HG03432 (cell line): Measurements from ENCODE around the gene NRF1.

Experiments
- ATAC-seq: cut with Tn5 transposase; IDR thresholded peaks from one replicate; pipeline ENCODE4 v1.9.1; 2021; ENCODE audit warnings: mild to moderate bottlenecking, moderate library complexity; ENCODE audit not compliant: unreplicated experiment

Gene NRF1

DNA sequence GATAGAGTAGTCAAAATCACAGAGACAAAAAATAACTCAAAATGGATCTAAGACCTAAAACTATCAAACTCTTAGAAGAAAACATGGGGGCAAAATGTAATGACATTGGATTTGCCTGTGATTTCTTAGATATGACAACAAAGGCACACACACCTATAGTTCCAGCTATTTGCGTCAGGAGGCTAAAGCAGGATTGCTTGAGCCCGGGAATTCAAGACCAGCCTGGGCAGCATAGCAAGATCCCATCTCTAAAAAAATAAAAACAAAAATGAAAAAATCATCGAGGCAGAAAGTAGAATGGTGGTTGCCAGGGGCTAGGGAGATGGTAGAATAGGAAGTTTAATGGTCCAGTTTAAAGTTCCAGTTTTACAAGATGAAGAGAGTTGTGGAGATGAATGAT, 113.3 kb downstream of the NRF1 start:
- no peak for ATAC-seq

DNA sequence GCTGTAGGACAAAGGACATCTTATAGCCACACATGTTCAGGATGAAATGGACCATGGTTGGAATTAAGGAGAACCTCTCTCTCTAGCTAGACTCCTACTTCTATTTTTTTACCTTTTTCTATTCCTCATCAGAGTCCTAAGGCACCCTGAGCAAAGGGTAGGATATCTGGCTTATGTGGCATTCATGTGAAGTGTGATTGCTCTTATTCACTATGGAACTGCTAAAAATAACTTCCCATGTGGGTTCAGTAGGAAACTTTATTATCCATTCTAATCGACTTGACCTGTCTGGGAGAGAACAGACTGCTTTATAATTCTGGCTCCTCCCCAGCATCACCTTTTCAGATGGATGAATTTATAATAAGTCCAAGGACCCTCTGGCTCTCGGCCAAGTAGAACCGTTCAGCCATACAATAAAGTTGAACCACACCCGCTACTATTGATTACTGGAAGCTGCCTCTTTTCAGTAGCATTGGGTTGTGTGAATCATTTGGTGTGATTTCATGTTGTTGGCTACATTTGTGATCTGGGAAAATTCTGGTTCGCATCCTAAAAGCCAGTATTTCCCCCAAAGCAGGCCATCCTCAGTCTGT, 117.5 kb downstream of the NRF1 start:
- no peak for ATAC-seq

DNA sequence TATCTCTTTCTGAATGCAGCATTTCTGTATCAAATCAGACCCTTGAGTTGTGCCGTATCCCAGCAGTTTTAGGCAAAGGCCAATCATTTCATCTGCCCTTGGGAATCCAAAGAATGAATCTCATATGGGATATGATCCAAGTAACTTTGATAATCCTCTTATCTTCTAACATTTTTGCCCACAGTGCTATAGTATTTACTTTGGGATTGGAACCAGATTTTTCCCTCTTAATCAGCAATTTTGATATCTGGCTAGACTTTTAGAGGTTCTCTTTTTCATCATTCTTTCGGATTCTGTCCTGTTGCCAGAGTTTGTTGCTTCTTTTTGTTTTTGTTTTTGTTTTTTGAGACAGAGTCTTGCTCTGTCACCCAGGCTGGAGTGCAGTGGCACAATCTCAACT, 118.0 kb downstream of the NRF1 start:
- ATAC-seq: no peak

DNA sequence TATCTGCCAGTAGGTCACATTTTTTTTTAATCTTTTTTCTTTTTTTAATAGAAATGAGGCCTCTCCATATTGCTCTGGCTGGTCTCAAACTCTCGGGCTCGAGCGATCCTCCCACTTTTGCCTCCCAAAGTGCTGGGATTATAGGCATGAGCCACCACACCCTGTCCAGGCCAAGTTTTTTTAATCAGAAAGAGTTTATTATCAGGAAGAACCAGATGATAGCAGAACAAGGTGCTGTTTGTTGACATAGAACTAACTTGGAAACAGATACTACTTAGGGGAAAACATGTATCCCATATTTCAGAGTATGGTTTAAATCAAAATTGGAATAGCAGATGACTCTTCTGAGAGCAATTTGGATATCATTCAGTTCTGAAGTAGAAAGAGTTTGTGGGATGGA, 118.6 kb downstream of the NRF1 start:
- ATAC-seq: no peak

DNA sequence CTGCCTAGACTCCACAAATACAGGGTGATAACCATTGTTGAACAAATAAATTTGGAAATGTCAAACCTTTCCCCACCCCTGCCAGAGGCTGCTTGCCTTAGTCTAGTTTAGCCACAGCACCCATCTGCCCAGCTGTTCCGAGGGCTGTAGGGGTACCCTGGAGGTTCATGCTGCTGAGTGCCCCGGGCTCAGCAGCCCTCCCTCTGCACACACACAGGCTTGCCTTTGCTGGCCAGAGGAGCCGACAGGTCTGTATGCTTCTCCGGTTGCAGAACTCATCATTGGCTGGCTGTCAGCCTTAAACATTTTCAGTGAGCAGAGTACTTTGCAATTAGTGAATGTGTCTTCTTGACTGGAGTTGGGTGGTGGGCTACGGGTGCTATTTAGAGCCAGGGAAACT, 122.9 kb downstream of the NRF1 start:
- no peak for ATAC-seq

DNA sequence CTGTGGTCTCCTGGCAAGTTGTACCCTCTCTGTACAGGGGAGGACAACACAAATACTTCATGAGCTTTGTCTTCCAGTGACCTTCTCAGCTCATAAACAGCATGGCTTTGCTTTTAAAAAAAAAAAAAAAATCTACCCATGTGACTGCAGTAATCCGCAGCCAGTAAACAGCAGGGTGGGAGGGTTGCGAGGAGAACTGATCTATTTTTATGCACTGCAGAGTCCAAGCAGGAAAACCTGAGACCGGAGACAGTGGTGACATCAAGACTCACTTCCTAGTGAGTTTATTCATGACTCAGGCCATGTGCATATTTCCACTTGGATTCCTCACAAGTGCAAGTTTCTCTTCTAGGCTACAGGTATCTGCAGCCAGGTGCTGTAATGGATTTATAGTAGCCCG, 127.9 kb downstream of the NRF1 start:
- no peak for ATAC-seq

GRCh38 chr7:129740574-129741410, 129.3 kb downstream of the NRF1 start:
- no peak for ATAC-seq

DNA sequence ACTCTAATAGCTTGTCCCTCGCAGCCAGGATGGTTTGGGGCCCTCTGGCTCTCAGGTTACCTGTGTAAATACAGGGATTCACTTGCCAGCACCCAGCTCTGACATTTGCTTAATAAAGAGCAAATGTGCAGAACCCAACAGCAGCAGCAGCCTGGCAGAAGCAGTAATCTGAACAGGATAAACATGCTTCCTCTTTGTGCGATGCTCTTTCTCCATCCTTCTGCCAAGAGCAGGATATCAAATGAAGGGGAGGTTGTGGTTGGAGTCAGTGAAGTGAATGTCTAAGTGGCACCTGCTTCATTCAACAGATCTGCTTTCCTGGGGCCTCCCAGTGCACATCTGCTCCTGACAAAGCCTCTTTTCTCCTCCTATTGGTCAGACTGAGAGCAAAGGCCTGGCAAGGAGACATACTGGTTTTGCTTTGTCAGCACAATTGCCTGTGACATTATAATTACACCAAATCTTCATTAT, 130.3 kb downstream of the NRF1 start:
- no peak for ATAC-seq

DNA sequence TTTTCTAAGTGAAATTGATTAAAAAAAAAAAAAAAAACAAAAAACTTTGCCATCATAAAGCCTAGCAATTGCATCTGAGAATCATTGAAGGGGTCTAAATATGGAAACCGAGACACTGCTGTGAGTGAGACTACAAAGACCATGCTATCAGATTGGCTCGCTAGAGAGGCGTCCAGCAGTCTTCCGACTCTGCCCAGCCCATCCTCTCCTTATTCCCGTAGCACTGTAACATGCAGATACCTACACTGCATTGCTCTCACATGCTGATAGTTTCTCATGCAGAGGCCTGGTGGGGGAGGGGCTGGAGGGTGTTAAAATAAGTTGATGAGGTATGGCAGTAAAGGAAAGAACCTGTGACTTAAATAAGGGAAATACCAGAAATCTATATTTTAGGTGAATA, 130.7 kb downstream of the NRF1 start:
- no peak for ATAC-seq

- no peak for ATAC-seq
Observed at GRCh38 chr7:129746857-129747529, 135.5 kb downstream of the NRF1 start.

DNA sequence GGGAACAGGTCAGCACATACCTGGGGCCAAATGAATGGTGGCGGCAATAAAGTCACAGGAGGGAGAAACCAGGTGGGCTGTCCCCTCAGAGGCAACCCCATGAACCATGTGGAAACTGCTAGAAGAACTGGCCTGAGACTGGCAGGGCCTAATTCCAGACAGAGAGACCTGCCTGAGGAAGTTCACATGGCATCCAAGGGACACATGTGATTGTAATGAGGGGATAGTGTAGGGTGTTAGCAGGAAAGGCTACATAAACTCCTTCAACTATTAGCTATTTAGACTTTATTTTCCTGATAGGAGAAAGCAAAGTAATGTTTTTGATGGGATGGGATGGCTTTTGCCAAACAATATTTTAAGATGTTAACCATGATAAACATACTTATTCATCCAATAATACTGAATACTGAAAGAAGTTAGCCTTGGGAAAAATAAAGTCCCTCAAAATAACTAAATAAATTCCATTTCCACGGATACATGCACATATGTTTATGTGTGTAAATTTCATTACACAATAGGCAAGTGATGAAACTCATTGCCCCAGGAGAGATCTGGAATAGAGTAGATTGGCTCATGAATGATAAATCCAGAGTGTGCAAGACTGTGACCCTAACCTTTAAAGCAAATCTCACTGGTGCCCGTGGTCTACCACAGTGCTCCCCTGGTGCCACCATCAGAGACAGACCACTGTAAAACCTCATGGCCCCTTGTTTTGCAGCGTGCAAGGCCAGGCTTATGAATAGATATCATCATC, 137.0 kb downstream of the NRF1 start:
- ATAC-seq: no peak

DNA sequence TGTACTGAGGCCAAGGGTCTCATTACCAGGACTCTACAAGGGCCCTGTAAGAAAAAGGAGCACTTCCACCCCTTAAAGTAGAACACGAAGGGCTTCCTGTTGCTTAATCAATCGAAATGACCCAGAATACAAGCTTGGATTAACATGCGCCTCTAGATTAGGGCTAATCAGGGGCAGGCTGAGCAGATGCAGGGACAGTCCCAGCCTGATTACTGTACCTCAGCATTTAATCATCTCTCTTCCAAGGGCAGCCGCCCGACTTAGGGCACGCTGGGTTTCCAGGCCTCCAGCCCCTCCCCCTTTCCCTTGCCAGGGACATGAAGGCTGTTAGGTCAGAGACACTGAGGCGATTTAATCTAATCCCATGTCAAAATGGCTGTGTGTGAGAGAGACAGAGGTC, 138.6 kb downstream of the NRF1 start:
- no peak for ATAC-seq

DNA sequence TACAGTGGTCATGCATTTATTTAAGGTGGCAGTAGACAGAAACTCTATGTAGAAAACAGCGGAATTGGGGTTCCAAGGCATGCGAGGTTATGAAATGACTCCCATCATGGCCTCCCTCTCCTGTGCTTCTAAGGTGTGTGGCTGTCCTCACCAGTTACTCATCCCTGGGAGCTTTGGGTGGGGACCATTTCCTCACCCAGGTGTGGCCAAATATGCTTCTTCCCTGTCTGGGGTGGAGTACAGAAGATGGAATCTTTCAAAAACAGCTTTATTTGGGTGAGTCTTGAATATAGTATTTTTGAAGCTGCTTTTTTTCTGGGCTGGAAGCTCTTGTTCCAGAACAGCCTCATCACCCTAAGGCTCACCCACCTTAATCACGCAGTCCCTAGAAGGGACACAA, 139.0 kb downstream of the NRF1 start:
- no peak for ATAC-seq

DNA sequence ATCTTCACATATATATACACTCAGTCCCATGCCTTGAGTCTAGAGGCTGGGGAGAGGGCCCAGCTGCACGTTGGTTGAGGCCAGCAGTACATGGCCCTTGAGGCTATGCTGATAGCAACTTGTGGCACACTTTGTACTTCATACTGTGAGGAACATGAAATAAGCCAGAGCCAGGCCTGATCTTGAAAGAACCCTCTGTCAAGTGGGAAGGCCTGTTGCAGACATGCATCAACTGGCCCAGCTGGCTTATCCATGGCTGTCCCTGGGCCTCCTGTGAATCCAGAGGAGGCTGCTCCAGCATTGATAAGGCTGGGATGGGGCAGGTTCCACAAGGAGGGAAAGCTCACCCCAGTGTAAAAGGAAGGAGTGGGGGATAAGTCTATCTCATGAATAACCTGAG, 140.4 kb downstream of the NRF1 start:
- ATAC-seq: no peak

- ATAC-seq: no peak
Observed at GRCh38 chr7:129752760-129753159, 141.2 kb downstream of the NRF1 start.

- no peak for ATAC-seq
Observed at GRCh38 chr7:129754406-129754805, 142.9 kb downstream of the NRF1 start.

- ATAC-seq: no peak
Observed at GRCh38 chr7:129757991-129758390, 146.5 kb downstream of the NRF1 start.

GRCh38 chr7:129762387-129762969, 151.0 kb downstream of the NRF1 start:
- ATAC-seq: no peak

DNA sequence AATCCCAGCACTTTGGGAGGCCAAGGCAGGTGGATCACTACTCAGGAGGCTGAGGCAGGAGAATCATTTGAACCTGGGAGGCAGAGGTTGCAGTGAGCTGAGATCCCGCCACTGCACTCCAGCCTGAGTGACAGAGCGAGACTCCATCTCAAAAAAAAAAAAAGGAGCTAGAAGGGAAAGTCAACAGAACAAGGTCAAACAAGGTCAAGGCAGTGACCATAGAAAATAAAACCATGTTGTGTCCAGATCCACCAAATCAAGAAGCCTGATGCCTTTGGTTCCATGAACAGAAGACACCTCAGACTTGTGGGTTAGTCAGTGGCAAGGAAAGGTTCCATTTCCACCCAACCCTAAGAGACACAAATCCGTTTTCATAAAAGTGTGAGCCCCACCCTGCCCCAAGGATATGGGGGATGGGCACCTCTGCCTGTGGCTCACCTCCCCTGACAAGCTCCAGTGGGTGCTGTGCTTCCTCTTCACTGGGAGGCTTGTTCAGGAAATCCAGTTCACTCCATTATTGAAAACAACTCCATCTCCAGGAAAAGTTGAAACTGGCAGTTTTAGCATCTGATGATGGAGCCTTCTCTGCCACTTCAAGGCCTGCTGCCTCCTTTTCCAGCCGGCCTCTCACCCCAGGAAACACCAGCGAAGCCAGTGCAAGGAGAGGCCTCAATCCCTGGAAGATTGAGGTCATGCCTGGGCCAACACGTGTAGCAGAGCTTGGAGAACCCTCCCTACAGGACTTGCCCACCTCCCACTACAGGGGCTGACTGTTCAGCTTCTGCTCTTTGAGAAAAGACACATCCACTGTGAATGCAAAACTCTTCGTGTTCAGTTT, 152.9 kb downstream of the NRF1 start:
- no peak for ATAC-seq

DNA sequence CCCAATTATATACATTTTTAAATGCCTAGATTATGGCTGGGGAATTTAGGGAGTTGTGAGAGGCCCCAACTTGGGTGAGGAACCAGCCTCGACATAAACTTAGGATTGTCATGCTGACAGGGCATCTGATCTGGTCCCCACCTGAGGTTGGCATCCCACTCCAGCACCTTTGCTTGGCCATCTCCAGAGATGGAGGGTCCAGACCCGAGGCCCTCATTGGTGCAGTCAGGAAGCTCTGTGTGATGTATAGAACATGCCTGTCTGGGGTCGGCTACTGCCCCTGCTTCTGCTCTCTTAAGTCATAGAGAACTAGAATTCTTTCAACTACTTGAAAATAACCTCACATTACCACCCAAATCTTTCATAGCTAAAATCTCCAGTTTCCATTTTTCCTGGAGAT, 153.8 kb downstream of the NRF1 start:
- ATAC-seq: no peak
